ENCODE results near the gene SRGN. TPM values are rescaled to one million over a fixed set of nuclear protein-coding genes. Genes with fewer than 3 reads are reported as not detected.

Gene SRGN
- polyA plus RNA-seq, 3 donors, result 1,724 to 3,407 (median 1,859) TPM

DNA sequence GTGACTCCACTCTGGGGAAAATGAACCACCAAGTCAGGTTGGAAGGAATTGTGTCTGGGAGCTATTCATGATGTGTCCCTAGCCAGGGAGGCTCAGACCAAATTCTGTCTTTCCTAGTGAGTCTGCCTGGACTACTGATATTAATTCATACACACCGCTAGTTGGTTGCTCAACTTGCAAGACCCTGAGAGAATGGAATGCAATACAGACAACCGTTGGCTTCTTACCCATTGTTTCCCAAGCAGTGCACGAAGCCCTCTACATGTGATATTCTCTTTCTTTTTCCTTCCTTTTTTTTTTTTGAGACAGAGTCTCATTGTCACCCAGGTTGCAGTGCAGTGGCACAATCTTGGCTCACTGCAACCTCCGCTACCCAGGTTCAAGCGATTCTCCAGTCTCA lies 19.4 kb upstream of the SRGN start:
- WGBS (ENCODE audit: insufficient coverage), result 0% methylated on average over 3 of the region's 5 CpGs

DNA sequence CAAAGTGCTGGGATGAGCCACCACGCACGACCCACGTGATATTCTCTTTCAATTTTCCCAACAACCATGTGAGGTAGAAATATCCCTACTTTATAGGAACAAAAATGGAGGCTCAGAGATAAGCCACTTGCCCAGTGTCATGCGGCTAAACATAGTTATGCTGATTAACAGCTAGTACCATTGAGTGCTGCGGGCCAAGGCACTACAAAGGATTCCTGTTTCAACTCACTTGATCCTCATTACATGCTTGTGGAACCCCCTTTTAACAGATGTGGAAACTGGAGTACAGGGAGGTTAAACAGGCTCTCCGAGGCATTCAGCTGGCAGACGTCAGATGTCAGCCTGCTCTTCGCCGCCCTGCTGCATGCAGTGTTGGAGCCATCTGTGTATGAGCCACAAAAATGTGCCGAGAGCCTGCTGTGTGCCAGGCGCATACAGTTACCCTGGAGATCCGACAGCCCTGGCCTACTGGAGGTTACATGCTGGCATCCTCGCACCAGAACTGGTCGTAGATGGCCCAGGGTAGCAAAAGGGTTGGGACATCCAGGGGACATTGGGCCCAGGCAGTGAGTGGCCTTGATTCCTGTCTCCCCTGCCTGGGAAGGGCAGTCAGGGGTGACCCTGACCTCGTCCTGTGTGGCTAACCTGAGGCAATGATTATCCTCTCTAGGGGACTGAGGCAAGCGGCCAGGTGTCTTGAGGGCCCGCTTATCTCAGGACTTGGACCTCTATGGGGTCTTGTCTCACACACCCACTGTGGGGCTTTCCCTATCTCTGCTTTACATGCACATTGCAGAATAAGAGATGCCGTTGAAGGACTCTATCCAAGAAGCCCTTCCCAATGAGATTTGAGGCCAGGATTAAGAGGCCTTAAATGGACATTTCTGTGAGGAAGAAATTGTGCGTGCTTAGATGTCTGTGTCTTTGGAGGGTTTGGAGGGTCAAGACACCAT lies 18.5 kb upstream of the SRGN start:
- no peak overlapping the region for H3K4me3 Mint-ChIP-seq
- H3K4me2 ChIP-seq (replicated peaks; ENCODE audit: extremely low read depth, low read length, poor library complexity, severe bottlenecking), result no peak overlapping the region
- H3K4me1 Mint-ChIP-seq, result peaks cover 73% of the 10 kb centered on the region
- H3K27me3 Mint-ChIP-seq (ENCODE audit: low read depth in 3 of 3), result peaks cover 0 to 2% (median 0%) of the 10 kb centered on the region in 3 donors
- DNase-seq, result no peak
- peak overlapping the region; percentile 68 to 100 (median 88) for H3K27ac Mint-ChIP-seq
- H3K4me3 ChIP-seq (replicated peaks in 1 of 3; ENCODE audit: low read depth in 2 of 3, low read length in 3 of 3), result no peak overlapping the region
- intact Hi-C loops (cut with micrococcal nuclease), result no loop called here
- H3K79me2 ChIP-seq (ENCODE audit: insufficient read depth, low read length), result peaks cover 79% of the 10 kb centered on the region
- 92% methylated on average over 13 of the region's 19 CpGs for WGBS (ENCODE audit: insufficient coverage)
- H3K27me3 ChIP-seq (ENCODE audit: control insufficient read depth in 2 of 2, insufficient read depth in 2 of 2, low read length in 2 of 2), result no peaks in the 10 kb centered on the region
- peak overlapping the region; percentile 34 to 73 for H3K27ac ChIP-seq (ENCODE audit: low read depth in 1 of 2, low read length in 2 of 2)
- H2AFZ ChIP-seq (ENCODE audit: insufficient read depth, low read depth, low read length, poor library complexity, severe bottlenecking), result no peak overlapping the region
- H3K9me3 ChIP-seq (replicated peaks in 1 of 2; ENCODE audit: control insufficient read depth in 1 of 2, insufficient read depth in 1 of 2, low read length in 2 of 2), result no peaks in the 10 kb centered on the region
- H3K4me1 ChIP-seq (ENCODE audit: control insufficient read depth in 1 of 2, insufficient read depth in 2 of 2, low read length in 2 of 2), result peaks cover 62 to 79% of the 10 kb centered on the region in 2 donors
- no peaks in the 10 kb centered on the region for H3K9me3 Mint-ChIP-seq
- H3K9ac ChIP-seq (ENCODE audit: insufficient read depth, low read length, poor library complexity, severe bottlenecking), result no peak overlapping the region
- TF ChIP-seq, protein P1, sequence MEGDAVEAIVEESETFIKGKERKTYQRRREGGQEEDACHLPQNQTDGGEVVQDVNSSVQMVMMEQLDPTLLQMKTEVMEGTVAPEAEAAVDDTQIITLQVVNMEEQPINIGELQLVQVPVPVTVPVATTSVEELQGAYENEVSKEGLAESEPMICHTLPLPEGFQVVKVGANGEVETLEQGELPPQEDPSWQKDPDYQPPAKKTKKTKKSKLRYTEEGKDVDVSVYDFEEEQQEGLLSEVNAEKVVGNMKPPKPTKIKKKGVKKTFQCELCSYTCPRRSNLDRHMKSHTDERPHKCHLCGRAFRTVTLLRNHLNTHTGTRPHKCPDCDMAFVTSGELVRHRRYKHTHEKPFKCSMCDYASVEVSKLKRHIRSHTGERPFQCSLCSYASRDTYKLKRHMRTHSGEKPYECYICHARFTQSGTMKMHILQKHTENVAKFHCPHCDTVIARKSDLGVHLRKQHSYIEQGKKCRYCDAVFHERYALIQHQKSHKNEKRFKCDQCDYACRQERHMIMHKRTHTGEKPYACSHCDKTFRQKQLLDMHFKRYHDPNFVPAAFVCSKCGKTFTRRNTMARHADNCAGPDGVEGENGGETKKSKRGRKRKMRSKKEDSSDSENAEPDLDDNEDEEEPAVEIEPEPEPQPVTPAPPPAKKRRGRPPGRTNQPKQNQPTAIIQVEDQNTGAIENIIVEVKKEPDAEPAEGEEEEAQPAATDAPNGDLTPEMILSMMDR (IDR thresholded peaks at IDR 0.05), result no peak
- H3K36me3 Mint-ChIP-seq, result peaks cover 3 to 4% of the 10 kb centered on the region in 2 donors
- no peaks in the 10 kb centered on the region for H4K20me1 ChIP-seq (ENCODE audit: insufficient read depth, low read length)
- H3K36me3 ChIP-seq (replicated peaks in 1 of 2; ENCODE audit: control insufficient read depth in 1 of 2, insufficient read depth in 2 of 2, low read length in 2 of 2), result no peaks in the 10 kb centered on the region

More for the DNA sequence above, 19.4 kb upstream of the SRGN start:
- Histone ChIP-seq H3K4me1 (ENCODE audit: control insufficient read depth in 1 of 2, insufficient read depth in 2 of 2, low read length in 2 of 2) (peaks cover 62 to 79% of the 10 kb centered on the region in 2 donors), H3K36me3 (replicated peaks in 1 of 2; ENCODE audit: control insufficient read depth in 1 of 2, insufficient read depth in 2 of 2, low read length in 2 of 2) (no peaks in the 10 kb centered on the region), H2AFZ (ENCODE audit: insufficient read depth, low read depth, low read length, poor library complexity, severe bottlenecking) (no peak overlapping the region), H3K4me2 (replicated peaks; ENCODE audit: extremely low read depth, low read length, poor library complexity, severe bottlenecking) (no peak overlapping the region), H3K4me3 (replicated peaks in 1 of 3; ENCODE audit: low read depth in 2 of 3, low read length in 3 of 3) (no peak overlapping the region), H3K79me2 (ENCODE audit: insufficient read depth, low read length) (peaks cover 84% of the 10 kb centered on the region), H3K27ac (ENCODE audit: low read depth in 1 of 2, low read length in 2 of 2) (peak overlapping the region; percentile 34 to 73), H4K20me1 (ENCODE audit: insufficient read depth, low read length) (no peaks in the 10 kb centered on the region), H3K27me3 (ENCODE audit: control insufficient read depth in 2 of 2, insufficient read depth in 2 of 2, low read length in 2 of 2) (no peaks in the 10 kb centered on the region), H3K9ac (ENCODE audit: insufficient read depth, low read length, poor library complexity, severe bottlenecking) (no peak overlapping the region), H3K9me3 (replicated peaks in 1 of 2; ENCODE audit: control insufficient read depth in 1 of 2, insufficient read depth in 1 of 2, low read length in 2 of 2) (no peaks in the 10 kb centered on the region)
- H3K4me3 Mint-ChIP-seq, result peak overlapping the region in 1 of 2 donors; percentile 30
- TF ChIP-seq, protein P1 (IDR thresholded peaks at IDR 0.05), result no peak
- H3K36me3 Mint-ChIP-seq, result peaks cover 3 to 4% of the 10 kb centered on the region in 2 donors
- H3K4me1 Mint-ChIP-seq, result peaks cover 74% of the 10 kb centered on the region
- H3K27me3 Mint-ChIP-seq (ENCODE audit: low read depth in 3 of 3), result peaks cover 0 to 2% (median 0%) of the 10 kb centered on the region in 3 donors
- DNase-seq, result peak in 2 of 3 donors; percentile 59 to 74
- H3K9me3 Mint-ChIP-seq, result no peaks in the 10 kb centered on the region
- intact Hi-C loops (cut with micrococcal nuclease), result no loop called here
- peak overlapping the region; percentile 68 to 100 (median 88) for H3K27ac Mint-ChIP-seq

All from CD14-positive monocyte (primary cell).